HG03045 (cell line): ENCODE measurements around the gene MND1.
"Not testable (repeated sequence)": the region's sequence is repeated elsewhere in the genome, so short reads cannot be mapped to it uniquely, and the experiment has no call there.

Experiments used
- ATAC-seq: cut with Tn5 transposase; IDR thresholded peaks from one replicate; pipeline ENCODE4 v1.9.1; 2021; ENCODE audit warnings: mild to moderate bottlenecking, moderate library complexity; ENCODE audit not compliant: unreplicated experiment

MND1 gene

DNA sequence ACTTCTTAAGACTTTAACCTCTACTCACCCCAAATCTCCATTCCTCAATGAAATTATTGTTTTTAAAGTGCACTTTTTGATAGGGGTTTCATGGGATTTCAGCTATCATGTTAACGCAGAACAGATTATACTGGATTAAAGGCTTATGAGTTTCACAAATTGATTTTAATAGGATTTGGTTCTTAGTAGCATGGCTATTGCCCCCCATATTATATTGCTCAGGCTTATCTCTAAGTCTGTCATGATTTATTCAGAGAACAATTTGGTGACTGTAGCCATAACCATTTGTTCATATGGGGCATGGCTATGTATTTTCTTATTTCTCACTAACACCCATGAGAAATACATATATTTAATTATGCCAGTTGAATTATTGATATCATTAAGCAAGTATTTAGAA, 57.0 kb downstream of the MND1 start:
- no peak for ATAC-seq

DNA sequence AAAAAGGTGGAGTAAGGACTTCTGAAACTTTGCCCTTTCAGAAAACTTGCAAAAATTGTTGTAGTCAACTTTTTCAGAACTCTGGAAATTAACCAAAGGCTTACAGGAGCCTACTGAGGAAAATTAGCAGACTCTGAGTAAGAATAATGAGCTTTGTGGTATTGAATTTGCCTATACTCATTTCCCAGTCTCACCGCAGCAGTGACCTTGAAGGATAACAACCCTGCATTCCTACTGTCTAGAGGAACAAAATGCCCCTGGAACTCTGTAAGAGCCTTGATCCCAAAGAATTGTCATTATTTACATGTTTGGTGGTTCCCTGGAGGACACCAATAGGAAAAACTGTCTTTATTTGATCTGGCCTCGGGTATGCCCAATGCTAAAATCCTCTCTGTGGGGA, 57.9 kb downstream of the MND1 start:
- ATAC-seq: no peak

DNA sequence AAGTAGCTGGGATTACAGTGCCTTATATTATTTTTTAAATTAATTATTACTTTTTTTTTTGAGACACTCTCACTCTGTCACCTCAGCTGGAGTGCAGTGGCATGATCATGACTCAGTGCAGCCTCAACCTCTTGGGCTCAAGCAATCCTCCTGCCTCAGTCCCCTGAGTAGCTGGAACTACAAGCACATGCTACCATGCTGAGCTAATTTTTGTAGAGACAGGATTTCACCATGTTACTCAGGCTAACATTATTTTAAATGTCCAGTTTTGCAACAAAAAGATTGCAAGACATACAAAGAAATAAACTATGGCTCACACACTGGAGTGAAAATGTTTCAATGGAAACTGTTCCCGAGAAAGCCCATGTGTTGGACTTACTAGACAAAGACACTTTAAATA, 59.2 kb downstream of the MND1 start:
- no peak for ATAC-seq

DNA sequence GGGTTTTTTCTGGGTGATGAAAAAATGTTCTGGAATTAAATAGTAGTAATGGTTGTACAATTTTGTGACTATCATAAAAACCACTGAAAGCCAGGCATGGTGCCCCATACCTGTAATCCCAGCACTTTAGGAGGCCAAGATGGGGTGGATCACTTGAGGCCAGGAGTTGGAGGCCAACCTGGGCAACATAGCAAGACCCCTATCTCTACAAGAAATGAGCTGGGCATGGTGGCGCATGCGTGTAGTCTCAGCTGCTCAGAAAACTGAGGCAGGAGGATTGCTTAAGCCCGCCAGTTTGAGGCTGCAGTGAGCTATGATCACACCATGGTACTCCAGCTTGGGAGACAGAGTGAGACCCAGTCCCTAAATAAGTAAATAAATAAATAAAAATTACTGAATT, 63.4 kb downstream of the MND1 start:
- no peak for ATAC-seq

DNA sequence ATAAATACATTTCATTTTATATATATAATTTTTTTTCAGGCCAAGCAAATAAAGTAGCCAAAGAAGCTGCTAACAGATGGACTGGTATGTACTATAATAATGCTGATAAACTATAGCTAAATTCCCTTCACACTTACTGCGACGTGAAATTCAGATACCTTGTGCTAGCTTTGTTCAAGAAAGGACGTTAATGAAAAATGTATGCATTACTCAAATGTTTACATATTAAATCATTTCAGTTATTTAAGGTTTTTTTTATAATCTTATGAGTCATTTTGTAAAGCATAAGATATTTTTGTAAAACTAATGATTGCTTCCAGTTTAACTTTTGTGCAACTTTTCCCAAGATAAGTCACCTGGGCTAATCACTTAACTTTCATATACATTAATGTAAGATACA, 64.4 kb downstream of the MND1 start:
- ATAC-seq: no peak

DNA sequence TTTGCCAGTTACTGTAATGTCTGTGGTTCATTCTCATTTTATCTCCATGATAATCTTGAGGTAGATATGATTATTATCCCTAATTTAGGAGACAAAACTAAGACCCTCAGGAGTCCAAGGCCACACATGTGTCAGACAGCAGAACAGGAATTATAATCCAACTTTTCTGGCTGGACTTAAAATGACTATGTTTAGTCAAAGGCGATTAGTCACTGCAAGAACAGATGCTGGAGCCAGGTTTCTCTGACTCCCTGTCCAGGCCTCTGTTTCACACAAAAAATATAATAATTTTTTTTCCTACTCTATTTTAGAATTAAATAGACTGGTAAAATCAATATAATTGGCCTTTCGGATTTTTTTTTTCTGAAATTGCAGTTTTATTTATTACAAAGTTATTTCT, 64.9 kb downstream of the MND1 start:
- ATAC-seq: no peak

DNA sequence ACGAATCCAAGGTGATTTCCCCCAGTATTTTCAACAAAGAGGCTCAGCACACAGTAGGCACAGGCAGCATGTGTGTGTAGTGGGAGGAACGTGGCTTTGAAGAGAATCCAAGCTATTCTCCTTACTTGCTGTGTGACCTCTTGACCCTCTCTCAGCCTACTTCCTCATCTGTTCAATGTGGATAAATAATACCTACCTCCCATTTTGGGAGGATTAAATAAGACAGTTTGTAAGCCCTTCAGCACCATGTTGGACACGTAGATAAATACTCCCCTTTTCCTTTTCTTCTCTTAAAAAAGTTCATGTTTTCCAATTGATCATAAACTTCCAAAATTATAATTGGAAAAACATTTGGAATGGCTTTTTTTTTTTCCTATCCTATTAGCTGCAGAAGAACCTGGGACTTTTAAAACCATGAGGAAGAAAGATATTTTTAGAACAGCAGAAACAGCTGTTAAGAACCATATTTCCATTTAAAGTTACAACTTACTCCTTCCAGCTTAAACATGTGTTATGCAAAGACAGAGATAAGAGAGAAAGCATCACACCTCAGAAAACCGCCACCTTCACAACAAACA, 65.5 kb downstream of the MND1 start:
- no peak for ATAC-seq

DNA sequence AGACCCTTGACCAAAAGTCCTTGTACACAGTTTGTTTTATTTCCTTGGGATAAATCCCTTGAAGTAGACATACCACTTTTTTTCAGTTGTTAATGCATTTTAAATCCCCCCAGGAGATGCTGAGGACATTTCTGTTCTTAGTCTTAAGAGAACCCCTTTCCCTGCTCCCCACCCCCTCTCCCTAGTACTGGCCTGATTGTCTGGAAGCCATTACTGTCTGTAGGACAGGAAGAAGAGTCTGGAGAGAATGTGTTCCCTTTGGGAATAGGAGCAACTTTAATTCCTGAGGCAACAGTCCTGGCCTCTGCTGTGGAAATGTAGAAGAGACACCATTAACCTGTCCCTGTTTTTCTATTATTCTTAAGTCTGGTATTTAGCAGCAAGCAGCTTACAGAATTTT, 69.4 kb downstream of the MND1 start:
- no peak for ATAC-seq

DNA sequence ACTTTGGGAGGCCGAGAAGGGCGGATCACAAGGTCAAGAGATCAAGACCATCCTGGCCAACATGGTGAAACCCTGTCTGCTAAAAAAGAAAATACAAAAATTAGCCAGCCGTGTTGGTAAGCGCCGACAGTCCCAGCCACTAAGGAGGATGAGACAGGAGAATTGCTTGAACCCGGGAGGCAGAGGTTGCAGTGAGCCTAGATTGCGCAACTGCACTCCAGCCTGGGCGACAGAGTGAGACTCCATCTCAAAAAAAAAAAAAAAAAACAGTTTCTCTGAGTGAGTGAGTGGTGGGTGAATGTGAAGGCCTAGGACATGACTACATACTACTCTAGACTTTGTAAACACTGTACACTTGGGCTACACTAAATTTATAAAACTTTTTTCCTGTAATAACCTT, 72.0 kb downstream of the MND1 start:
- not testable (repeated sequence) for ATAC-seq

DNA sequence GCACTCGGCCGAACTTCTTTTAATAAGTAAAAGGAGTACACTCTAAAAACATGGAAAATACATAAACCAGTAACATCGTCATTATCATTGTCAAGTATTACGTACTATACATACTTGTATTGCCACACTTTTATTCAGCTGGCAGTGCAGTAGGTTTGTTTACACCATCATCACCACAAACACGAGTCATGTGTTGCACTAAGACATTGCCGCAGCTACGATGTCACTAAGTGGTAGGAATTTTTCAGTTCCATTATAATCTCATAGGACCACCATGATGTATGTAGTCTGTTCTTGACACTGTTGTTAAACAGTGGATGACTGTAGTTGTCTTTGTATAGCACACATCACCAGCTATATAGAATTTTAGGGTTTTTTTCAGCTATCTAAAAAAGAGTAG, 73.6 kb downstream of the MND1 start:
- ATAC-seq: no peak

DNA sequence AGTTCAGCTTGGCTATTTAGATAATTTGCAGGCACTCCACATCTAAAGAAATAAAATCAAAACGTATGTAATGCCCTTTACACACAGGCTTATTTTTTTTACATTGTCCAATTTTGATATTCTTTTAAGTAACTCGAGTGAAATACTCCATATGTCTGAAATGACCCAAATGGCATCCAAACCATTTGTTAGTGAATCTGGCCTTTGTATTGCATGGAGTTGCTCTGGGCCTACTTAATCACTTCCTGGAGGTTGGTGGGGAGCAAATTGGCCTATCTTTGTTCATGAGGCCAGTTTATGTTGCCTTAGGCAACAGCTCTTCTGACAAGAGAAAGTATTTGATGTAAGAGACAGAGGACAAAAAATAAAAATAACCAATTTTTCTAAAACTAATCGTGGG, 74.1 kb downstream of the MND1 start:
- ATAC-seq: no peak

DNA sequence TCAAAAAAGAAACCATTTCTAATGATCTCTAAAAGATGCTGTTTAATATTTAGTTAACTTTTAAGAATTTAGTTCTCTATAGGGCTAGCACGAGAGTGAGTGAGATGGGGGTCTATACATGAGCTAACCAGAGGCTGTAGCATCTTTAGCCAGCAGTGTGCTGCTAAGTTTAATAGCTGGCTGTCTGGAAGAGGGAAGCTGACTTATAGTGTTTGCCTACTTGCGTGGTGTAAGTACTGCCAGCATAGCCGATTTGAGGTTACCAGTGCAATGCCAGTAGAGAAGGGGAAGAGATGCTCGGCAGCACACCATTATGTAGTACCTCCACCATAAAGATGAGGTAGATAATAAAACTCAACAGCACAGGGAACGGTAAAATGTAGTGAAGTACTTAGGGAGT, 74.5 kb downstream of the MND1 start:
- no peak for ATAC-seq

DNA sequence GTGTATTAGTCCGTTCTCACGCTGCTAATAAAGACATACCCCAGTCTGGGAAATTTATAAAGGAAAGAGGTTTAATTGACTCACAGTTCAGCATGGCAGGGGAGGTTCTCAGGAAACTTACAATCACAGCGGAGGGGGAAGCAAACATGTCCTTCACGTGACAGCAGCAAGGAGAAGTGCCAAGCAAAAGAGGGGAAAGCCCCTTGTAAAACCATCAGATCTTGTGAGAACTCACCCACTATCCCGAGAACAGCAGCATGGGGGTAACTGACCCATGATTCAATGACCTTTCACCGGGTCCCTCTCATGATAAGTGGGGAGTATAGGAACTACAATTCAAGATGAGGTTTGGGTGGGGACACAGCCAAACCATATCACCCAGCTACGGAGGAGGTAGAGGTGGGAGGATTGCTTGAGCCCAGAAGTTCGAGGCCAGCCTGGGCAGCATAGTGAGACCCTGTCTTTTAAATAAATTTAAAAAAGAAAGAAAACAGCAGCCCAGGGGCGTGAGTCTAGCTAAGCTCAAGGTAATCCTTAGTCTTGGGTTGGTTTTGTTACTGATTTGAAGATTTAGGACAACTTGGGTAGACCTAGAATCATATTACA, 75.3 kb downstream of the MND1 start:
- ATAC-seq: no peak

DNA sequence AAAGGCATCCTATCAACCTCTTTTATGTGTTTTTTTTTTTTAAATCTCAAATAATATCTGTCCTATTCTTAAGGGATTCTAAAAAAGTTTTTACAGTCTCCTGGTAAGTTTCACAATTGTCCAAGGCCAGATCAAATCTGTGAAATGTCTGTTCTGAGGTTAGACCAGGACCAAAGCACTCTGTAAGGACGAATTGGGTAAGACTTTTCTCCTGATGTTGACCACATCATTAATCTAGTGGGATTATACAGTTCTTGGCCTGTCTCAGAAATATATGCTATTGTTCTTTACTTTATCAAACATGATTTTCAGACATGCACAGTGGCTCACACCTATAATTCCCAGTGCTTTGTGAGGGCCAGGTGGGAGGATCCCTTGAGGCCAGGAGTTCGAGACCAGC, 75.9 kb downstream of the MND1 start:
- no peak for ATAC-seq

DNA sequence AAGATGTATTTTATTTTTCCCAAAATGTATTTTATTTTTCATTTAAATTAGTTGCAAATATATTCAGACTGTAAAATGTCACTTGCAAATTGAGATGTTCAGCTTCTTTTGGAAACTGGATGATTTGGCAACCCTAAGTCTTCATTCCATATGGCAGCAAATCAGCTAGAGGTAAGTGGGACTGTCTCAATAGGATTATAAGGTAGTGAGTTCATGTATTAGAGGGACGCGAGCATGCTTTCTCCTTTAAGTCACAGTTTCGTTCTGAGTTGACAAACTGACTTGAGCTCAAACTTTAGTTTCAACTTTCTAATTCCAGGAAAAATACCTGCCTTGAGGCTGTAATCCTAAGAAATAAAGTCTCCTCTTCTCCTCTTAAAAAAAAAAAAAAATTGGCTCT, 77.5 kb downstream of the MND1 start:
- peak; percentile 64 for ATAC-seq

DNA sequence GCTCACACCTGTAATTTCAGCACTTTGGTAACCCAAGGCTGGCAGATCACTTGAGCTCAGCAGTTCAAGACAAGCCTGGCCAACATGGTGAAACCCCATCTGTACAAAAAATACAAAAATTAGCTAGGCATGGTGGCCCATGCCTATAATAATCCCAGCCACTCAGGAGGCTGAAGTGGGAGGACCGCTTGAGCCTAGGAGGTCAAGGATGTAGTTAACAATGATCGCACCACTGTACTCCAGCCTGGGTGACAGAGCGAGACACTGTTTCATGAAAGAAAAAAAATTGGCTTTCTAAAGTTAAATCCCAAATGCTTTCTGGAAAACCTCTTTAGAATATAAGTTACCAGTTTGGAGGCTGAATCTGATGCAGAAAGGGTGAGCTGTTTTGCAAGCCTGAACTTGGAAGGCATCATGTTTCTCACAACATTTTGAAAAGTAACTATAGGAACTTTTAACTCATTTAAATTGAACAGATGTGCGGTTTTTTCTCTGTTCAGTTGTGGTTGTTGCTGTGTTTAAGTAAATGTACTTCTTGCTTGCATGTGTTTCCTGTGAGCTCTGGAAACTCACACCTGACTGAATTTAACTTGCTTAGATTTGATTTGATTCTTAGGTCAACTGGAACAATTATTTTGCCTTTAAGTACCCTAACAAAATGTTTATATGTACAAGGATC, 81.9 kb downstream of the MND1 start:
- ATAC-seq: no peak

DNA sequence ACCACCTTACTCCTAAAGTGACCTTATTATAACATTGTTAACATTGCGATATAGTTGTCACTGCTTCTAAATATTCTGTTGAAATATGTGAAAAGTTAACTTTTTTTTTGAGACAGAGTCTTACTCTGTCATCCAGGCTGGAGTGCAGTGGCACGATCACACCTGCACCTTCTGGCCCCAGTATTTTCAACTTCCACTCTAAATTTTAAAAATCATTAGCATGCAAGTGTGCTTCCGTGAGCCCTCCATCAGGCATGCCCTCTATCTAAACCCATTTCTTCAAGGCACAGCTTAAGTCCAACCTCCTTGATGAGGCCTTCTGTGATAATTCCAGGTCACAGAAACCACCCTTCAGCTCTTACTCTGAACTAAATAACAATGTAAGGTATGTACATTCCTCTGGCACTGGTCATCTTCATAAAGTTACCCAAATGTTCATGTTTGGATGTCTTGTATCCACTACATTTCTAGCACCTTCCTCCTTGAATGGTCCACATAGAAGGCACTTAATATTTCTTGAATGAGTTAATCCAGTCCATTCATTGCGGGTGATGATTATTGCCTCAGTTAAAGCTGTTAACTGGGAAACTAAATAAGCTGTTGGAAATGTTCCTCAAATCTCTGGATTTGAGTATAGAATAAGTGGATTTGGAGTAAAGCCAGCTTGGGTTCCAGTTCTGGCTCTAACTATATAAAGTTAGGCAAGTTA, 83.0 kb downstream of the MND1 start:
- ATAC-seq: no peak

DNA sequence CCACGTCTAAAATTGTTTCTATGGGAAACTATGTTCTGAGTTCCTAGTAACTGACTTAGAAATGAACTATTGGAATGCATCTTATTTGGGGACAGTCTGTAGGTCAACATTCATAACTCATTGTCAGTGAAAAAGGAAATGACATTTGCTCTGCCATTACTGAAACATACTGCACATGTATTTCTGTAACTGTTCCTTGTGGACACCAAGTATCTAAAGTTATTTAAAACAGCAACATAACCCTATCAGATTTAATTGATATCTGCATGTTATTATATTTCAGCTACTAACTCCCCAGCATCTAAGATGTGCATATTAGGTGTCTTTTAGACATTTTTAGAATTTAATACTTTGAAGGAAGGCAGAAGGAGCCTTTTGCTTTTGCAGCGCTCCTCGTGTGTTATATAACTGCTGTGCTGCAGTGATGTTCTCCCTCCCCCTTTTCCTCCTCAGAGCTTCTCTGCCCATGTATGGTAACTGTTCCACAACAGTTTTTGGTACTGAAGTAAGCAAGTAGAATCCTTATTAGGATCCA, 84.5 kb downstream of the MND1 start:
- no peak for ATAC-seq

DNA sequence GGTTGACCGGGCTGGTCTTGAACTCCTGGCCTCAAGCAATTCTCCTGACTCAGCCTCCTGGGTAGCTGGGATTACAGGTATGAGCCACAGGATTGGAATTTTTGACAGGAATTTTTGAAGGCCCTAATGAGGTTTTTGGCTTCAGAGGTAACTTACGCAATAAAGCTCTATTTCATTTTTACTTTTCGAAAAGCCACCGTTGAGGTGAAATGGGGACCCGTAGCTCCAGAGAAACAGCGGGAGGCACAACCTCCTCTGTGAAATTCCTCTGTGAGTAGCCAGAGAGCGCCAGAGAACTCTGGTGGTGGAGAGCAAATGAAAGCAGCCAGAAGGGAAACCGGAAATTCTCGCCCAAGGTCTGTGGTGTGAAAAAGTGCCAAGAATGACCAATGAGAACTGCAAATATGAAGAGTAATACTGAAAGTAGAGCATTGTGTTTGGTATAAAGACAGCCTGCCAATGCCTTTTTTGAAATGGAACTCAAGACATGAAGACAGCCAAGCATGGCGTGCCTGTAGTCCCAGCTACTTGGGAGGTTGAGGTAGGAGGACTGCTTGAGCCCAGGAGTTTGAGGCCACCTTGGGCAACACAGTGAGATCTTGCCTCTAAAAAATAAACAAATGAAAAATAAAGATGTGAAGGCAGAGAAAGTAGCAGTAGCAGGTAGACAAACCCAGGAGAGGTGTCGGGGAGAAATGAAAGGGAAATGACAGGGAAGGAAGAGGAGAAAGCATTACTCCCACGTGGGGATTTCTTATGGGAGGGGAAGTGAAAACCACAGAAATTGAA, 88.7 kb downstream of the MND1 start:
- ATAC-seq: peak; percentile 95

DNA sequence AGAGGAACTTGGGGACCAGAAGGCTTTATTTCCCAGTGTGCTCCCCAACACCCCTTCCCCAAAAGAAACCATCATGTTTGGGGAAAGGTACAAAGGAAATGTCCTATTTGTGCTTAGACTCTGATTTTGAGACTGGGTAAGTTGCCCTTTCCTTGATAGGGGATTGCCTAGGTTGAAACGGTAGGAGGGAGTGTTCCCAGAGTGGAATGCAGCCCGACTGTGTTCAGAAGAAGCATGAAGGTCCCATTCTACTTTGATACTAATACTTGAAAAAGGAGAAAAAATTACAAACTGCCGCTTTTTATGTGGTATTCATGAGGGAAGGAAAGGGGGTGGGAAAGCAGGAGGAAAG, 89.2 kb downstream of the MND1 start:
- no peak for ATAC-seq

DNA sequence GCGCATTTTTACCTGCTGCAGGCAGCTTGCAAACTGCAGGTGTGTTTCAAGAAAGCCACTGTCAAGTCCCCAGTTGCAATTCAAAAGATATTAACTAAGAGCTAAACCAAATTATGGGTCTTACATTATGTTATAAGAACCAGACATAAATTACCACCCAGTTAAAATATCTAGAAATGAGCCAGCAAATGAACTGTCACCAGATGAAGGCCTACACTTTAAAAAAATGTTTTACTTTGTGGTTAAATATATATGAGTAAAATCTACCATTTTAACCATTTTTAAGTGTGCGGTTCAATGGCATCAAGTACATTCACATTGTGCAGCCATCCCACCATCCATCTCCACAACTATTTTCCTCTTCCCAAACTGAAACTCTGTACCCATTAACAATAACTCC, 89.7 kb downstream of the MND1 start:
- no peak for ATAC-seq
